ENCODE results near the gene ENO2. TPM values are rescaled to one million over a fixed set of nuclear protein-coding genes. Genes with fewer than 3 reads are reported as not detected.

The ENO2 gene
- total and polyA plus RNA-seq, 2 experiments from 2014 or later = 43.5 to 53.5 TPM

GRCh38 chr12:6936194-6936635, 21.8 kb downstream of the ENO2 start (continued):
- TF ChIP-seq REST (IDR thresholded peaks at IDR 0.05; ENCODE audit: unreplicated experiment) = no peak
- TF ChIP-seq ZNF114 (CRISPR knock-in tag; IDR thresholded peaks at IDR 0.05) = no peak

- Mint-ChIP-seq H3K36me3 (ENCODE audit: low read depth) (peaks cover 72% of the 10 kb centered on the region), H3K27ac (peak overlapping the region; percentile 95), H3K9me3 (peaks cover 3% of the 10 kb centered on the region; the same call in 1 of the 3 replicates), H3K27me3 (ENCODE audit: insufficient read depth, low read depth, poor library complexity) (peaks cover 28% of the 10 kb centered on the region), H3K4me1 (peaks cover 45% of the 10 kb centered on the region), H3K4me3 (peak overlapping the region; percentile 79)
- peaks cover 17% of the 10 kb centered on the region for H3K36me3 ChIP-seq (ENCODE audit: insufficient read depth)
- peaks cover 28% of the 10 kb centered on the region for H4K20me1 ChIP-seq (replicated peaks; ENCODE audit: insufficient read depth)
- DNase-seq (ENCODE audit: low spot score) (peak; percentile 78), ATAC-seq (peak; percentile 26)
- H3K4me2 ChIP-seq = peak overlapping the region; percentile 93
- H3K79me2 ChIP-seq (replicated peaks; ENCODE audit: insufficient read depth) = peaks cover 22% of the 10 kb centered on the region
- no peaks in the 10 kb centered on the region for H3K9me2 ChIP-seq (ENCODE audit: insufficient read depth)
- H3K4me3 ChIP-seq = peak overlapping the region; percentile 89
- peaks cover 44% of the 10 kb centered on the region for H3F3A ChIP-seq (replicated peaks; ENCODE audit: low read depth)
- no peaks in the 10 kb centered on the region for H3K27me3 ChIP-seq (ENCODE audit: insufficient read depth)
- peaks cover 10% of the 10 kb centered on the region for H3K4me1 ChIP-seq (ENCODE audit: insufficient read depth)
- no peak overlapping the region for H2AFZ ChIP-seq
- H3K27ac ChIP-seq (ENCODE audit: low read depth) = peak overlapping the region; percentile 97
- TF ChIP-seq EZH2phosphoT487 (IDR thresholded peaks at IDR 0.05; ENCODE audit: unreplicated experiment) = no peak
- no peak for TF ChIP-seq ZNF331 (CRISPR knock-in tag; IDR thresholded peaks at IDR 0.05; ENCODE audit: low read depth)
- no peak for TF ChIP-seq NANOG (IDR thresholded peaks at IDR 0.05; ENCODE audit: borderline replicate concordance)
- TF ChIP-seq ZNF114 (CRISPR knock-in tag; IDR thresholded peaks at IDR 0.05) = no peak
- TF ChIP-seq CTCF (conservative IDR thresholded peaks at IDR 0.05; ENCODE audit: low read depth in 2 of 2) = peak; percentile 21 to 45; a peak in 2 of 4 replicates
- TF ChIP-seq STAT1 (IDR thresholded peaks at IDR 0.05; ENCODE audit: unreplicated experiment) = no peak
- peak; percentile 55; the same call in 1 of the 2 replicates for TF ChIP-seq POLR2AphosphoS5 (IDR thresholded peaks at IDR 0.05; ENCODE audit: low read depth)
- TF ChIP-seq ETS1 (IDR thresholded peaks at IDR 0.05) = no peak
- no peak for TF ChIP-seq ZNF462 (CRISPR knock-in tag; IDR thresholded peaks at IDR 0.05)
- no peak for TF ChIP-seq EZH2 (IDR thresholded peaks at IDR 0.05; ENCODE audit: low read depth, unreplicated experiment)
Measured at GRCh38 chr12:6936636-6937480, 22.5 kb downstream of the ENO2 start.

All from GM23338 (cell line).